ENCODE data around the gene CTSZ.

DNA sequence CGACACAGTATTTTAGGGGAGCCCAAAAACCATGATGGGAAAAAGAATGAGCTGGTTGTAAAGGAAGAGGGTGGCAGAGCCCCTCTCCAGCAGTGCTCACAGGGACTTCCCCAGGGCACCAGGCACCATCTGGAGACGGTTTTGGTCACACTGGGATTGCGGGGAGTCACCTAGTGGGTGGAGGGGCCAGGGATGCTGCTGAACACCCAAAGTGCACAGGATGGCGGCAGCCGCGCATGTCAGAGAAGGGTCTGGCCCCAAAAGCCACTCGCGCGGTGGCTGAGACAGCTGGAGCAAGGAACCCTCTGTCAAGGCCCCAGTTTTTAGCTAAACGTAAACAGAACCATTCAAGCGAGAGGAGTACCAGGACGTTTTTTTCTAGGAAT, 10.8 kb downstream of the CTSZ start:
- TF ChIP-seq, protein P1, sequence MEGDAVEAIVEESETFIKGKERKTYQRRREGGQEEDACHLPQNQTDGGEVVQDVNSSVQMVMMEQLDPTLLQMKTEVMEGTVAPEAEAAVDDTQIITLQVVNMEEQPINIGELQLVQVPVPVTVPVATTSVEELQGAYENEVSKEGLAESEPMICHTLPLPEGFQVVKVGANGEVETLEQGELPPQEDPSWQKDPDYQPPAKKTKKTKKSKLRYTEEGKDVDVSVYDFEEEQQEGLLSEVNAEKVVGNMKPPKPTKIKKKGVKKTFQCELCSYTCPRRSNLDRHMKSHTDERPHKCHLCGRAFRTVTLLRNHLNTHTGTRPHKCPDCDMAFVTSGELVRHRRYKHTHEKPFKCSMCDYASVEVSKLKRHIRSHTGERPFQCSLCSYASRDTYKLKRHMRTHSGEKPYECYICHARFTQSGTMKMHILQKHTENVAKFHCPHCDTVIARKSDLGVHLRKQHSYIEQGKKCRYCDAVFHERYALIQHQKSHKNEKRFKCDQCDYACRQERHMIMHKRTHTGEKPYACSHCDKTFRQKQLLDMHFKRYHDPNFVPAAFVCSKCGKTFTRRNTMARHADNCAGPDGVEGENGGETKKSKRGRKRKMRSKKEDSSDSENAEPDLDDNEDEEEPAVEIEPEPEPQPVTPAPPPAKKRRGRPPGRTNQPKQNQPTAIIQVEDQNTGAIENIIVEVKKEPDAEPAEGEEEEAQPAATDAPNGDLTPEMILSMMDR (IDR thresholded peaks at IDR 0.05) = no peak
- TF ChIP-seq POLR2A (IDR thresholded peaks at IDR 0.05) = no peak

Measured in transverse colon (tissue), 3 donors.